ENCODE measurements around the gene AMPH. TPM values are rescaled to one million over a fixed set of nuclear protein-coding genes. Genes with fewer than 3 reads are reported as not detected.
"Not testable (repeated sequence)": the region's sequence is repeated elsewhere in the genome, so short reads cannot be mapped to it uniquely, and the experiment has no call there.

The AMPH gene
- total RNA-seq, 4 donors from 2014 or later: 0.18 to 12.4 (median 2.5) TPM

DNA sequence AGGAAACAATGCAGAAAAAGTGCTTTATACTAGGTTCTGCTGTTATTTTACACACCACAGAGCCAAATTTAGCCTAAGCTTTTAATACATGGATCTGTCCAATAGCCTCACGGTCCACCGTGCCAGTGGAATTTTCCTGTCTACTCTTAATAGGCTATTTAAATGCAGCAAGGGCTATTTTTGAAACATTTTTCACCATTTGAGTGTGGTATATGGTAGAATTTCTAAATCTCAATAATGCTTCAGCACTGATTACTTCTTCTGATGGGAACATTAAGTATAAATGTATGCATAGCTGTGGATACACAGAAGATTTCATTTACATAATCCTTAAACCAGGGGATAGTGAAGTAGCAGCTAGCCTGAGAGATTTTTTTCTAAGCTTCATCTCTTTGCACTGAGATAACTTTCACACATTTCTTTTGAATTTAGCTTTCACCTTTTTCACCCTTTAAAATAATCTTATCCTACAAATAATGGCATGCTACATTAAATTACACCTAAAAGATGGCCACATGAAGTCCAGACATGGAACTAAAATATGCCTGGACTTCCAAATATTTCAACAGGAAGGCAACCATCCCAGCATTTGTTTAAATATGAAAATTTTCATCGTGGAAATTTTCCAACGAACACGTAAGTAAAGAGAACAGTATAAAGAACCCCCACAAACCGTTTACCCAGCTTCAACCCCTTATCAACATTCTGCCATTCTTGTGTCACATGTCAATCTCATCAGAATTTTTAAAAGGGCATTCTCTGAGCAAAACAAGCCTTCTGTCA is 45.4 kb downstream of the AMPH start:
- H3K4me3 ChIP-seq: no peak overlapping the region
- no peaks in the 10 kb centered on the region for H3K9me3 ChIP-seq
- no peak overlapping the region for H3K27ac ChIP-seq
- no peak for TF ChIP-seq POLR2A (IDR thresholded peaks at IDR 0.05)
- TF ChIP-seq, protein P1, sequence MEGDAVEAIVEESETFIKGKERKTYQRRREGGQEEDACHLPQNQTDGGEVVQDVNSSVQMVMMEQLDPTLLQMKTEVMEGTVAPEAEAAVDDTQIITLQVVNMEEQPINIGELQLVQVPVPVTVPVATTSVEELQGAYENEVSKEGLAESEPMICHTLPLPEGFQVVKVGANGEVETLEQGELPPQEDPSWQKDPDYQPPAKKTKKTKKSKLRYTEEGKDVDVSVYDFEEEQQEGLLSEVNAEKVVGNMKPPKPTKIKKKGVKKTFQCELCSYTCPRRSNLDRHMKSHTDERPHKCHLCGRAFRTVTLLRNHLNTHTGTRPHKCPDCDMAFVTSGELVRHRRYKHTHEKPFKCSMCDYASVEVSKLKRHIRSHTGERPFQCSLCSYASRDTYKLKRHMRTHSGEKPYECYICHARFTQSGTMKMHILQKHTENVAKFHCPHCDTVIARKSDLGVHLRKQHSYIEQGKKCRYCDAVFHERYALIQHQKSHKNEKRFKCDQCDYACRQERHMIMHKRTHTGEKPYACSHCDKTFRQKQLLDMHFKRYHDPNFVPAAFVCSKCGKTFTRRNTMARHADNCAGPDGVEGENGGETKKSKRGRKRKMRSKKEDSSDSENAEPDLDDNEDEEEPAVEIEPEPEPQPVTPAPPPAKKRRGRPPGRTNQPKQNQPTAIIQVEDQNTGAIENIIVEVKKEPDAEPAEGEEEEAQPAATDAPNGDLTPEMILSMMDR (IDR thresholded peaks at IDR 0.05): no peak
- H3K4me1 ChIP-seq: no peaks in the 10 kb centered on the region
- no peaks in the 10 kb centered on the region for H3K27me3 ChIP-seq
- no peak for DNase-seq
- H3K36me3 ChIP-seq: no peaks in the 10 kb centered on the region

DNA sequence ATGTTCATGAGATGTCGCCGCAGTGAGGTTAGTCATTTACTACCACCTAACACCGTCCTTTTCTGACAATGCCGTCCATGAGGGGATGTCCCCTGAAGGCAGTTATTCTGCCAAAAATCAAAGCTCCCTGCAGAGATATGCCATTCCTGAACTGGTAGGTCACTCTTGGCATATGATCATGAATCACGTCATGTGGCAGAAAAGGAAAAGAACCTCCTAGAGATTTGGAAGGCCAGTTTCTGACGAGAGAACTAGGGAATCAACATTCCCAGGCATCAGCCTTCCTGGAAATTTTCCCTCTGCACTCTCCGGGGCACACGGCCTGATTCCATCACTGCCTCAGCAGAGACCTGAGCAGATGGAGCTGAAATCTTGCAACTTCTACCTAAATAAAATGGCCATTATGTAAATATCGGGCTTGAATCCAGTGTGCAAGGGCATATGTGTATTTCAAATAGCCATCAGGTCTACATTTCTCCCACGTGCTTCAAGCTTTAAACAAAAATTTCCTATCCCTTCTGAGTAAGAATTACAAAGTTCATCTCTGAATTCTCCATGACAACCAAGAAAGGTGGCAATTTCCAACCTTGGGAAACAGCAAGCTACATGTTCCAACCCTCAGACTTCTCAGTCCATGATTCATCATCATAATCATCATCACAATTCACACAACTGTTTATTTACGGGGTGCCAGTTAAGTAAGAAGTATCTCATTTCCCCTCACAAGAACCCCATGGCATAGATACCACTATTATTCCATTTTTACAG is 46.5 kb downstream of the AMPH start:
- no peaks in the 10 kb centered on the region for H3K9me3 ChIP-seq
- H3K36me3 ChIP-seq: no peaks in the 10 kb centered on the region
- no peak overlapping the region for H3K27ac ChIP-seq
- H3K27me3 ChIP-seq: no peaks in the 10 kb centered on the region
- H3K4me1 ChIP-seq: no peaks in the 10 kb centered on the region
- TF ChIP-seq POLR2A (IDR thresholded peaks at IDR 0.05): no peak
- TF ChIP-seq, protein P1 (IDR thresholded peaks at IDR 0.05): no peak
- no peak overlapping the region for H3K4me3 ChIP-seq
- no peak for DNase-seq

DNA sequence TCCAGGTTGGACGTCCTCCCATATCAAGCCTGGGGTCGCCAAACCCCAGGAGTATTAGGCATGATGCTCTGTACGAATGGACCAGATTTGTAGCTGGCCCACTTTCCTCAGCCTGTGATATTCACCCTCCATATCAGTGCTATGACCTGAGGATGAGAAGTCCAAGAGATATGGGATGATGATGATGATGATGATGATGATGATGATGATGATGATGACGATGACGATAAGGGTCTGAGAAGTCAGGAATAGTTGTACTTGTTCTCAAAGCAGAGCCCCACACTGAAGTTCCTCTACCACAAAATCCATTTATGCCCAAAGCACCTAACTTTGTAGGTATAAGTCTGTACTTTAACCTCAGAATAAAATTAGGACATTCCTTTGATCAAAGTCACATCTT is 50.7 kb downstream of the AMPH start:
- H3K4me1 ChIP-seq: no peaks in the 10 kb centered on the region
- H3K27ac ChIP-seq: no peak overlapping the region
- H3K9me3 ChIP-seq: no peaks in the 10 kb centered on the region
- DNase-seq: no peak
- no peaks in the 10 kb centered on the region for H3K27me3 ChIP-seq
- no peak overlapping the region for H3K4me3 ChIP-seq
- H3K36me3 ChIP-seq: no peaks in the 10 kb centered on the region
- no peak for TF ChIP-seq POLR2A (IDR thresholded peaks at IDR 0.05)
- TF ChIP-seq, protein P1 (IDR thresholded peaks at IDR 0.05): no peak

DNA sequence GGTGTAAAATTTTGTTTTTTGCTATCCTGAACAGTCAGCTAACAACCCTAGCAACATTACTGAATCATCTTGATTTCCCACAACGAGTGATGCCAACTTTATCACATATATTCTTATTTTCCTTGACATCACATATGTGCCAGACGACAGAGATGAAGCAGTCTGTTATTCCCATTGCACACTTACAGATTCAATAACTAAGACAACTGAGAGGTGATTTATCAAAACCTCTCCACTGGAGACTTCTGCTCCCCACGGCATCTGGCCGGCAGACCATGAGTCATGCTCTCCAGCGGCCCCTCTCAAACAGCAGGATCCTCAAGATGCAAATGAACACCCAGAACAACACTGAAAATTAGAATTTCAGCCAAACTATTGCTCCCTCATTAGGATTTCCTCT is 57.1 kb downstream of the AMPH start:
- TF ChIP-seq, protein P1 (IDR thresholded peaks at IDR 0.05): no peak
- no peak for TF ChIP-seq POLR2A (IDR thresholded peaks at IDR 0.05)
- Histone ChIP-seq H3K4me1 (no peaks in the 10 kb centered on the region), H3K9me3 (no peaks in the 10 kb centered on the region), H3K36me3 (no peaks in the 10 kb centered on the region), H3K4me3 (no peak overlapping the region), H3K27me3 (no peaks in the 10 kb centered on the region), H3K27ac (no peak overlapping the region)
- no peak for DNase-seq

DNA sequence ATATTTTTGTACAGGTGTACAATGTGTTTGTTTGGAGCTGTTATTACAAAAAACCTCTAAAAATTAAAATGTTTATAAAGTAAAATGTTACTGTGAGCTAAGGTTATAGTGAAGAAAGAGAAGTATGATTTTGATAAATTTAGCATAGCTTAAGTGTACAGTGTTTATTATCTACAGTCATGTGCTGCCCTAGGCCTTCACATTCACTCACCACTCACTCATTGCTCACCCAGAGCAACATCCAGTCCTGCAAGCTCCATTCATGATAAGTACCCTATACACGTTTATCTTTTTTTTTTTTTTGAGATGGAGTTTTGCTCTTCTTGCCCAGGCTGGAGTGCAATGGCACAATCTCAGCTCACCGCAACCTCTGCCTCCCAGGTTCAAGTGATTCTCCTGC is 59.6 kb downstream of the AMPH start:
- not testable (repeated sequence) for DNase-seq, H3K27ac ChIP-seq, H3K36me3 ChIP-seq

DNA sequence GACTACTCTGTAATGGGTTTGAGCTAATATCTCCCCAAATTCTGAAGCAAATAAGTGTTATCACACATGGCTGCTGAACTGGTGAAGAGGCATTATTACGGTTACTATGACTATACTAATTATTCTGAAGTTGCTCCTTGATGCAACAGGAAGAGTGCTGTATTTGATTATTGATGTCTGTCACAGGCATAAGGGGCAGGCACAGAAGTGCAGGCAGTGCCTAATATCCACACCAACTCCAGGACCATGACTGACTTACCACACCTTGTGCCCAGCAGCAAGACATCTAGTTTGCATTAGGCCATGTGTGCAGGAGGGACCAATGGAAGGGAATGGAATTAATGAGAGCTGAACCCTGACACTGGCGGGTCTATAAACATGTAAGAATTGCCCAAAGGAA is 62.7 kb downstream of the AMPH start:
- Histone ChIP-seq H3K4me1 (no peaks in the 10 kb centered on the region), H3K27ac (no peak overlapping the region), H3K36me3 (no peaks in the 10 kb centered on the region), H3K9me3 (no peaks in the 10 kb centered on the region), H3K4me3 (no peak overlapping the region), H3K27me3 (no peaks in the 10 kb centered on the region)
- no peak for TF ChIP-seq POLR2A (IDR thresholded peaks at IDR 0.05)
- TF ChIP-seq, protein P1 (IDR thresholded peaks at IDR 0.05): no peak
- DNase-seq: no peak

More for the DNA sequence above, 59.6 kb downstream of the AMPH start:
- H3K9me3 ChIP-seq, H3K27me3 ChIP-seq, H3K4me1 ChIP-seq, H3K4me3 ChIP-seq: not testable (repeated sequence)
